ENCODE measurements around the gene AP2B1. TPM values are rescaled to one million over a fixed set of nuclear protein-coding genes. Genes with fewer than 3 reads are reported as not detected.

Gene AP2B1
- total and polyA plus RNA-seq, 8 donors: 21.6 to 171 (median 57.2) TPM

GRCh38 chr17:35621768-35622167, 34.6 kb downstream of the AP2B1 start:
- Histone ChIP-seq H3K9me3 (no peaks in the 10 kb centered on the region), H3K27me3 (no peaks in the 10 kb centered on the region), H3K36me3 (peaks cover 9 to 69% (median 64%) of the 10 kb centered on the region in 4 donors), H3K4me3 (no peak overlapping the region), H3K27ac (no peak overlapping the region), H3K4me1 (peaks cover 0 to 16% (median 5%) of the 10 kb centered on the region in 4 donors)
- TF ChIP-seq CTCF (IDR thresholded peaks at IDR 0.05): no peak
- TF ChIP-seq POLR2AphosphoS5 (IDR thresholded peaks at IDR 0.05): no peak
- no peak for TF ChIP-seq EP300 (IDR thresholded peaks at IDR 0.05)
- no peak for TF ChIP-seq POLR2A (IDR thresholded peaks at IDR 0.05)
- intact Hi-C loops (cut with DNase I; ENCODE audit: low total_unique reads): no loop called here
- 47 to 76% (median 75%) methylated on average over 1 of the region's 1 CpG for WGBS, 5 donors
- DNase-seq: no peak

GRCh38 chr17:35627417-35627816, 40.3 kb downstream of the AP2B1 start:
- DNase-seq: peak in 1 of 2 donors; percentile 55
- WGBS, 5 donors: 35 to 68% (median 54%) methylated on average over 4 of the region's 4 CpGs
- H3K27ac ChIP-seq: no peak overlapping the region
- H3K4me3 ChIP-seq: no peak overlapping the region
- H3K36me3 ChIP-seq: peaks cover 20 to 99% (median 93%) of the 10 kb centered on the region in 4 donors
- TF ChIP-seq CTCF (IDR thresholded peaks at IDR 0.05) (no peak), POLR2AphosphoS5 (IDR thresholded peaks at IDR 0.05) (no peak), POLR2A (IDR thresholded peaks at IDR 0.05) (no peak), EP300 (IDR thresholded peaks at IDR 0.05) (no peak)
- no peaks in the 10 kb centered on the region for H3K27me3 ChIP-seq
- intact Hi-C loops (cut with DNase I; ENCODE audit: low total_unique reads): no loop called here
- H3K9me3 ChIP-seq: no peaks in the 10 kb centered on the region
- H3K4me1 ChIP-seq: peaks cover 0 to 11% (median 0%) of the 10 kb centered on the region in 4 donors

- Histone ChIP-seq H3K4me1 (peaks cover 0 to 11% (median 0%) of the 10 kb centered on the region in 4 donors), H3K36me3 (peaks cover 16 to 100% (median 93%) of the 10 kb centered on the region in 4 donors)
- intact Hi-C loops (cut with DNase I; ENCODE audit: low total_unique reads): no loop called here
Measured at GRCh38 chr17:35630530-35631148, 43.5 kb downstream of the AP2B1 start.

GRCh38 chr17:35641032-35641431, 53.9 kb downstream of the AP2B1 start:
- no peaks in the 10 kb centered on the region for H3K27me3 ChIP-seq
- peaks cover 41 to 100% (median 100%) of the 10 kb centered on the region in 4 donors for H3K36me3 ChIP-seq
- no peak overlapping the region for H3K4me3 ChIP-seq
- TF ChIP-seq EP300 (IDR thresholded peaks at IDR 0.05): no peak
- TF ChIP-seq CTCF (IDR thresholded peaks at IDR 0.05): no peak
- no peak for TF ChIP-seq POLR2A (IDR thresholded peaks at IDR 0.05)
- no peak for TF ChIP-seq POLR2AphosphoS5 (IDR thresholded peaks at IDR 0.05)
- no peak for DNase-seq
- intact Hi-C loops (cut with DNase I; ENCODE audit: low total_unique reads): no loop called here
- WGBS, 5 donors: 83 to 93% (median 84%) methylated on average over 4 of the region's 4 CpGs
- no peak overlapping the region for H3K27ac ChIP-seq
- no peaks in the 10 kb centered on the region for H3K4me1 ChIP-seq
- no peaks in the 10 kb centered on the region for H3K9me3 ChIP-seq

More at GRCh38 chr17:35630530-35631148, 43.5 kb downstream of the AP2B1 start:
- TF ChIP-seq EP300 (IDR thresholded peaks at IDR 0.05) (no peak), CTCF (IDR thresholded peaks at IDR 0.05) (no peak), POLR2AphosphoS5 (IDR thresholded peaks at IDR 0.05) (no peak), POLR2A (IDR thresholded peaks at IDR 0.05) (no peak)
- Histone ChIP-seq H3K27ac (no peak overlapping the region), H3K27me3 (no peaks in the 10 kb centered on the region), H3K4me3 (no peak overlapping the region), H3K9me3 (no peaks in the 10 kb centered on the region)
- no peak for DNase-seq
- WGBS, 5 donors: 67 to 91% (median 84%) methylated on average over 1 of the region's 1 CpG

All from stomach (tissue), 9 donors.